GM18519 (cell line): ENCODE measurements around the gene CALY.
A peak's percentile ranks its signal among the peaks of the same experiment; 100 is the strongest.

Experiments used
- ATAC-seq: cut with Tn5 transposase; IDR thresholded peaks from one replicate; pipeline ENCODE4 v1.9.1; 2021; ENCODE audit warnings: mild to moderate bottlenecking, moderate library complexity; ENCODE audit not compliant: unreplicated experiment, low FRiP score

Gene CALY

DNA sequence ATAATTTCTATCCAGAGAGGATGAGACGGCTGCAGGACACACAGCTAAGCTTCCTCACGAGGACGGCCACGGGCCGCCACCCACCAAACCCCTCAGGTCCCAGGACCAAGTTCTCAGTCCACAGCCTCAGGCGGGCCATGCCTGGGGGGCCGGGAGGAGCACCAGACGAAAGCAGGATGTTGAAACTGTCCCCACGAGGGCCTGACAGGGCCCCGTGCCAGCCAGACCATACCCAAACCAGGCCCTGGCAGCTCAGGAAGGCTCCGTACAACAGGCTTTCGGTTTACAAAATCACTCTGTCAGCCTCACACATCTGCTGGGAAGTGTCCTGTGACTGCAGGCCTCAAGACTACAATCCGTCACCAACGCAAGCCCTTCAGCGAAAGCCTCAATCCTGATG is 42.5 kb downstream of the CALY start:
- no peak for ATAC-seq

DNA sequence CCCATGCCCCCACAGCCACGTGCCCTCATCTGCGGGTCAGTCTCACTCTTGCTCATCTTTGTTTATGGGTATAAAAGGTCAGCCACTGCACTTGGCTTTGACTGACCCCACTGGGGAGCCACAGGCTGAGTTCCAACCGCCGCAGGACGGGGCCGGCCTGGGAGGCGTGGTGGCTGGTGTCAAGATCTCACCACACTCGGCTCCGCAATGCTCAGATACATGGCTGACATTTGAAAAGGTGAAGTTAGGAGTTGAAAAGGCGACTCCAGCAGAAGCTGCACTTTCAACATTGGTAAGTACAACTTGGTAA is 42.9 kb downstream of the CALY start:
- ATAC-seq, result no peak

DNA sequence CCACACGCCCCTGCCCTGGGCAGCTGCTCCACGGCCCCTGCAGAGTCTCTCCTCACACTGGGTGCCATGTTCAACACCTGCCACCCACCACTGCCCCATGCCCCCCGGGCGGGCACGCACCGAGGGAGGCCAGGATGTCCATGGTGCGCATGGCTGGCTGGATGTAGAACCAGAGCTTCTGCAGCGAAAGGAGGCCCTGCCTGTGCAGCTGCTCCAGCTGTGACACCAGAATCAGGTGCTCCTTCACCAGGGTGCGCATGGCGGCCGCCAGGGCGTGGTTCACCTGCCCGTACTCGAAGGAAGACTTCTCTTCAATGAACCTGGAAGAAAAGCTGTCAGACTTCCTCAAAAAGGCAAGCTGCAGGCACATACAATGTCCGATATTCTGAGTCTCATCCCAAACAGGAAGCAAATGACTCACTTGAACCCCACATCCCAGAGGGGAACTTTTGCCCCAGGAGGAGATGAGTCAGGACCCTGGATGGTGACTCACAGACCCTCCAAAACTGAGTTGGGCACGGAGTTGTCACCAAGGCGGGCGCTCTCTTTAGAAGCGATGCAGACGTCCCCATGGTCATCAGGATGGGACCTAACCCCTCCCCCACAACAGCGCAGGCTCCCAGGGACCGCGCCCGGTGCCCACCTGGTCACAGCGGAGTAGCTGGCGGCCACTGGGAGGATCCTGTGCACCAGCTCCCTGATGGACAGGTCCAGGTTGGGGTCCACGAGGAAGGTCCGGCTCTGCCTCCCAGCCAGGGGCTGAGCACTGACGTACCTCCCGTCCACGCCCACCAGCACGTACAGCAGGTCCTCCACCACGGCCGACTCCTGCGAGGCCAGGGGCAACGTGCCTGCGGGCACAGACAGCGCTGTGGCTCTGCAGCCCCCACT is 43.5 kb downstream of the CALY start:
- ATAC-seq, result no peak

DNA sequence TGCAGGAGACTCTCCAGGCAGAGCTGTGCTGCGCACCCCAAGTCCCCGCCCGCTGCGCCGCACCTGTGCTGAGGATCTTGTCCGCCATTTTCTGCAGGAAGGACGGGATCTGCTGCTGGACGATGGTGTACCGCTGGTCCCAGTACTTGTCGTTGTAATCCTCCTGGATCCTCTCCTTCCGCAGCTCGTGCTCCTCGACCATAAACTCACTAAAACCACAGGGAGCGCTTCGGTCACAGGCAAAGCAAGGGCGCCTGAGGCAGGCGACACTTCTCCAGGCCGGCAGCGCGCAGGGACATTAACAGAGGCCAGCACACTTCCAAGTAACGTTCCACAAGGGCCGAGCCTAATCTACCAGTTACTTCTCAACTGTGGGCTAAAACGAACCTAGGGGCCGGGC is 46.9 kb downstream of the CALY start:
- no peak for ATAC-seq

DNA sequence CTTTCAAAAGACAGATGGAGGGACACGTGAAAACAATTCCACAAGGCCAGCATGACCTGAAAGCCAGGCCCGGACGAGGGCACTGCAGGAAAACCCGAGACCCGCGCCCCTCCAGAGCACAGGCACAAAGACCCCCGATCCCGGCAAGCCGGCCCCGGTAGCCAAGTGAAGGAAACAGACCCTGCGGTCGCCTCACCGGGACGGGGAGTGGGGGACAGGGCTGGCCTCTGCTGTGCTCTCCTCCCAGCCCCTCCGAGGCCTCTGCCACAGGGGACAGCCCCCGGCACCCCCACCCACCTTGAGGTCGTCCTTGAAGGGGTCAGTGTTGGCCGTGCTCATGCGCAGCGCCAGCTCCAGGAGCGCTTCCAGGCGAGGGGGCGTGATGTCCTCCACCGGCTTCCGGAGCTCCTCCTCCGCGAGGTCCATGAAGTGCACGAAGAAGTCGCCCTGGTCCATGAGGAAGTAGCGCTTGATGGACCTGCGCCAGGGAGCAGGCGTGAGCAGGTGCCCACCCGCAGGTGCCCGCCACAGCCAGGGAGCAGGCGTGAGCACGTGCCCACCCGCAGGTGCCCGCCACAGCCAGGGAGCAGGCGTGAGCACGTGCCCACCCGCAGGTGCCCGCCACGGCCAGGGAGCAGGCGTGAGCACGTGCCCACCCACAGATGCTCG is 48.7 kb downstream of the CALY start:
- ATAC-seq, result no peak

DNA sequence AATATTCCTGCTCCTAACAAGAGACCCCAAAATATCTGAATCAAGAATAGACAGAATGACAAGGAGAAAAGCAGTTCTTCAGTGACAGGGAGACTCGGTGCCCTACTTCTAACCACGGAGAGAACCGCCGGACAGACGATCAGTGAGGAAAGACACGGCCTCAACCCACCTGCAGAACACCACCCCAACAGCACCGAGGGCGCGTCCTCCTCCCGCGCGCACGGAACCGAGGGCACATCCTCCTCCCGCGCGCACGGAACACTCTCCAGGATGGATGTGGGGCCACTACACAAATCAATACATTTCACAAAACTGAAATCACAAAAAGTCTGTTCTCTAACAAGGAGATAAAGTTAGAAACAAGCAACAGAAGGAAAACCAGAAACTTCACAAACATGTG is 50.3 kb downstream of the CALY start:
- ATAC-seq, result no peak

DNA sequence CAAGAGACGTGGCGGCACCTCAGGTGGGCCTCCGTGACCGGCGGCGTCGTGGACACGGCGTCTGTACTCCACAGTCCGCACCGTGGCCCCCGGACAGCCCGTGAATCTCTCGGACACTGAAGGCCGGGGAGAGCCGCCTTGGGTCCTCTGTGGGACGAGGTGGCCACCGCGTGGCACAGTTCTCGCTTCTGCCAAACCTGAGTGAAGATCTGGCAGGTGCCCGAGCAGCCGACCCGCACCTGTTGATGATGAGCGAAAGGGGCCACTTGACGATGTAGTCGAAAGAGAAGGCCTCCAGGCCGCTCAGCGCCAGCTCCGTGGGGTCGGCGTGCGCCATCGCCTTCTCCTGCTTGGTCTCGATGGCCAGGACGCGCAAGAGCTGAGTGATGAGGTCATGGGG is 51.5 kb downstream of the CALY start:
- ATAC-seq, result no peak

DNA sequence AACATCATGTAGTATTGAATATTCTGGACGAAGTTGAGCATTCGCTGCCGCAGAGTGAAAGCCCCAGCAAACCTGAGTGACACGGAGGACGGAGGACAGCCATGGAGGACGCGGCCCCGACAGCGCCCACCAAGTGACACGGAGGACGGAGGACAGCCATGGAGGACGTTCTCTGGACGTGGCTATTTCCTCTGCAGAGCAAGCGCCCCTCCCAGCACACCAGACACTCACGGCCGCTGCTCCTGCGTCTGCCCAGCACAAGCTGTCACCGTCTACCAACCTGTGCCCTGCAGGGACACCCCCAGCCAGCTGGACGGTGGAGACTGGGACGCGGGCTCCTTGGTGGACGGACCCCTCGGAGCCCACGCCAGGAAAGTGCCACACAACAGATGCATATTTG is 52.8 kb downstream of the CALY start:
- no peak for ATAC-seq

DNA sequence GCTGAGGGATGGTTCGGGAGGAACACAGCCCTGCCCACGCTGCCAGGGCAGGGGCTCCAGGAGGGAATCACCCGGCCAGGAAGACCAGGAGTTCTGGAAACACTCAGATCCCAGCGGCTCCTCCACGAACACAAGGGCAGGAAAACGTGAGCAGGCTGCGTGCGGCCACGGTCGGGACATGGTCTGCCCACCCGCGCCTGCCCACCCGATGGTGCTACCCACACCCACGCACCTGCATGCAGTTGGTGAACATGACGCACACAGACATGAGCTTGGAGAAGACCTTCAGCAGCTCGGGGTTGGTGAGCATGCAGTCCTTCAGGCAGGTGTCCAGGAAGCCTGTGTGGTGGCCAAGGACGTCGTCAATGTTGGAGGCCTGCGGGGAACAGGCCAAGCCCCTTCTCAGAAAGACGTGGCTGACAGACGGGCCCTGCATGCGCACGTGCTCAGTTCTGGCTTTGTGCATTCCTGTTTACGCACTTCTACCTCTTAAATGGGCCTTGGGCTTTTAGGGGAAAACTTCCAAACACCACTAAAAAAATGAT is 53.8 kb downstream of the CALY start:
- ATAC-seq, result no peak

DNA sequence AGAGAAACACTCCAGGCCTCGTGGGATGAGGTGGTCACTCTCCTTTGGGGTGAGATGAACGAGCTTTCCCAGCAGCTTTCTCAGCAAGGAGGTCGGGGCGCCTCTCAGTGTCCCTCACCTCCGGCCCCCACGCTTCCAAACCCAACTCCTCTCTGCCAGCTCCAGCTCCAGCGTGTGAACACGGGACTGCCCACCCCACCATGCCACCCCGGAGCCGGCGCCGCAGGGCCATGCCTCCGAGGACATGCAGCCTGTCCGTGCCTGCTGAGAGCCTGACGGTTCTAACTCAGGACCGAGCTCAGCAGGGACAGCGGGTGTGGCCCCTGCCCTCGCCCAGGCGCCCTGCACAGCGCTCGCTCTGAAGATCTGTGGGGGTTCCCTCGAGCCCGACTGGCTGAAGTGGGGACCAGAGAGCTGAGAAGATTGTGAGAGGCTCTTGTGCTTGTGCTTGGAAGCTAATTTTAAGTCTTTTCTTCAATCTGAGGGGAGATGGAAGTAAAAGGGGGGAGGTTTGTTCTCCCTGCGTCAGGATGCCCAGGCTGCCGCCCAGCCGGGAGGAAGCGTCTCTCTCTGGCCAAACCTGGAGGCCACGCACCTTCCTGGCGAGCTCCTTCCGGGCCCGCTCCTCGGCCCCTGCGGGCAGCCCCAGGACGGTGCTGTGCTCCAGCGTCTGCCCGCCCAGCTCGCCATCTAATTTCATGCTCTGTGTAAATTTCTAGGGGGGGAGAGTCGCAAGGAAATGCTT is 54.9 kb downstream of the CALY start:
- no peak for ATAC-seq

DNA sequence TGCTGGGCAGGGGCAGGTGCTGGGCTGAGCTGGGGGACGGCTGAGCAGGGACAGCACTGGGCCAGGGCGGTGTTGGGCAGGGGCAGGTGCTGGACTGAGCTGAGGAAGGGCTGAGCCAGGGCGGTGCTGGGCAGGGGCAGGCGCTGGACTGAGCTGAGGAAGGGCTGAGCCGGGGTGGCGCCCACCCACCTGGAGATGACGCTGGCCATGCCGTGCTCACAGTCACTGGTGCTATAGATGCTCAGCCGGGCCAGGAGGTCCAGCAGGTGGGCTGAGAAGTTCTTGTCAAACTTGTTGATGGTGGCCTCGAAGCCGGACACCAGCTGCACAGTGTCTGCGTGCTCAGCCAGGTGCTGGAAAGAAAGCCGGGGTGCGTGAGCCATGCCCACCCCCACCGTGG is 55.6 kb downstream of the CALY start:
- ATAC-seq, result no peak

DNA sequence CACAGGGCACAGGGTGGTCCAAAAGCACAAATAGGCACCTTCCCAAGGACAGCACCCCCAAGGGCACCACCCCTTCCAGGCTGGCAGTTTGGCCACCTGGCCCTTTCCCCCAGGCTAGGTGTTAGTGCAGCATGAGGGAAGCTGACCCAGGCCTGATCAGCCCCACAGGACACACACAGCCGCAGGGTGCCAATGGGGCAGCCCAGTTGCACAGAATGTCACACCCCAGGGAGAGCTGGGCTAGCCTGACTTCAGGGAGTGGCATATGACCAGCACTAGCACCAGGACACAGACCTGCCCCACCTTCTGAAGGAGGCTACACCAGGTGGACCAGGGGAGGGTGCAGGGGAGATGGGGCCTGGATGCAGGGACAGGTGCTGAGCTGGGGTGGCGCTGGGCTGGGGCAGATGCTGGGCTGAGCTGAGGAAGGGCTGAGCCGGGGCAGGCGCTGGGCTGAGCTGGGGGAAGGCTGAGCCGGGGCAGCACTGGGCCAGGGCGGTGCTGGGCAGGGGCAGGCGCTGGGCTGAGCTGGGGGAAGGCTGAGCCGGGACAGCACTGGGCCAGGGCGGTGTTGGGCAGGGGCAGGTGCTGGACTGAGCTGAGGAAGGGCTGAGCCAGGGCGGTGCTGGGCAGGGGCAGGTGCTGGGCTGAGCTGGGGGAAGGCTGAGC is 56.2 kb downstream of the CALY start:
- no peak for ATAC-seq

DNA sequence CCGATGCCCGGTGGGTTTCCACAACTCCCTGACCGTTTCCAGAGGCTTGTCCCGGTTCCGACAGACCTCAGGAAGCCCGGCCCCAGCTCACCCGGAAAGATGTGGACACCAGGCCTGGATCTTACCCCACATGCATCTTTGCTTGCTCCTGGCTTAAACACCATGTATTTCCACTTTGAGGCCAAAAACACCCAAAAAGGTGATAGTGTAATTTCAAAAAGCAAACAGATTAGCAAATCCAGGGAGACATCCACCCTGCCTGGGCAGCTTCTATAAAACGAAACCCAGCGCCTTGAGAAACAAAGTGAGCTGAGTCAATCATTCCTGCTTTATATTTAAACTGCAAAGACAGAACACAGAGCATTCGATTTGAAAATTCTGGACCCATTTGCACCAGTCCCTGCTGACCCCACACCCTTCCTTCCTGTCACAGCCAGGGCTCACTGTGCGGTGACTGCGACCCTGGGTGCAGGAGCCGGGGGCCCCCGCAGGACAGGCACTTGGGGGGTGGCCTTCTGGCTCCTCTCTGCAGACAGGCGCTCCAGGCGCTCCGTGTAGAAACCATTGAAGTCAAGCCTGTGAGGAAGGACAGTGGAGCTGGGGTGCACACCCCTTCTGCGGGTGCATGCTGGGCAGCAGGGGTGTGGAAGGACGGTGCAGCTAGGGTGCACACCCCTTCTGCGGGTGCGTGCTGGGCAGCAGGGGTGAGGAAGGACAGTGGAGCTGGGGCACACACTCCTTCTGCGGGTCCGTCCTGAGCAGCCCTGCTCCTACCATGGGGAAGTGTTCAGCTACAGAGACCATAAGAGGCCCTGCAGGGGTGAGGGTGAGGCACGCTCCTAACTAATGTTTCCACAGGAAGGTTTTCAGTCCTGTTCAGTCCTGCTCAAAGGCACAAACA is 57.1 kb downstream of the CALY start:
- no peak for ATAC-seq

DNA sequence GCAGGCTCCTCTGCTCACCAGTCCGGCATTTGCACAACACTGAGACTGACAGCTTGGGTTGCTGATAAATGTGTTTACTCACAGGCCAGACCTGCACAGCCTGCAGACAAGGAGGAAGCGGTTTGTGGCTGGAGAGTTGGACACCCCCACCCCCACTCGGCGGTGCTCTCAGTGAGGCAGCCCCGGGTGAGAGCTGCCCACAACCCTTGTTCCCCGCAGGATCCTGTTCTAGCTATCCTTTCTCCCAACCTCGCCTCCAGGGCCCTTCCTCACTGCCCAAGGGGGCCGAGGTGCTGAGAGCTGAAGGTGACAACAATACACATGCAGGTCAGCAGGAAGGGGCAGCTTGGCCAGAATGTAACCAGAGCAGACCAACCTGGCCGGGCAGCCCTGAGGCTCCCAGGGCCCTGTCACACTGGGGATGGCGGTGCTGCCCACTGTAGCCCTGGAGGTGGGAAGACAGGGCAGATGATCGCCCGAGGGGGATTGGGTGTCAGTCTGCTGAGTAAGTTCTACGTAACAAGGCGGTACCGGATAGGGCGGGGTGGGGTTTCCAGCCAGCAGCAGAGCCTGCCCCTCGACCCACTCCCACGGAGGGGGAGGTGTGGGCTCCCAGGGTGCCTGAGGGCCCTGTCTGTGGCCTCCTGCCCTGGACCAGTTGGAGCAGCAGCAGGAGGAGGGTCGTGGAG is 58.0 kb downstream of the CALY start:
- no peak for ATAC-seq

DNA sequence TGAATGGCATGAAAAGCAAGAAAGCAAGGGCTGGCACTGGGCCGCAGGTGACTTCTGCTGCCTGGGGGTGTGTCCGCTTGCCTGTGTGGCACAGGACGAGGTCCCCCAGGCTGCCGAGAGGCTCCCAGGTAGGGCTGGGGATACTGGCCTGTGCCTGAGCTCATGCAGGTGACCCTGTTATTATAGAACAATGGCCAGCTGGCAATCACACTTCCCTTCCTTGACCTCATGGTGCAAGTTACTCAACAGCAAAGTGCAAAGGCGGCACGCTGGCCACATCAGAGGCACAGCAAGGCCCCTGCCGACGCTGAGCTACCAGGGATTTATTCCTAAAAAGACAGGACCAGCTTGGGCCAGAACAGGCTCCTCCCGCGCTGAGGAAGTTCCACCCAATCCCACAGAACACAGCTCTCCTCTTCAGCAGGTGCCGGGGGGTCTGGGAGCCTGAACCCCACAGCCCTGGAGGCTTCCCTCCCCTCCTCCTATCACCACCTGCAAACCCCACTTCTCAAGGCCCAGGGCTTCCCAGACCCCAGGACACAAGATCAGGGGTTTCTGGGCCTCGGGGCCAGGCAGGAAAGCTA is 58.6 kb downstream of the CALY start:
- ATAC-seq, result no peak

DNA sequence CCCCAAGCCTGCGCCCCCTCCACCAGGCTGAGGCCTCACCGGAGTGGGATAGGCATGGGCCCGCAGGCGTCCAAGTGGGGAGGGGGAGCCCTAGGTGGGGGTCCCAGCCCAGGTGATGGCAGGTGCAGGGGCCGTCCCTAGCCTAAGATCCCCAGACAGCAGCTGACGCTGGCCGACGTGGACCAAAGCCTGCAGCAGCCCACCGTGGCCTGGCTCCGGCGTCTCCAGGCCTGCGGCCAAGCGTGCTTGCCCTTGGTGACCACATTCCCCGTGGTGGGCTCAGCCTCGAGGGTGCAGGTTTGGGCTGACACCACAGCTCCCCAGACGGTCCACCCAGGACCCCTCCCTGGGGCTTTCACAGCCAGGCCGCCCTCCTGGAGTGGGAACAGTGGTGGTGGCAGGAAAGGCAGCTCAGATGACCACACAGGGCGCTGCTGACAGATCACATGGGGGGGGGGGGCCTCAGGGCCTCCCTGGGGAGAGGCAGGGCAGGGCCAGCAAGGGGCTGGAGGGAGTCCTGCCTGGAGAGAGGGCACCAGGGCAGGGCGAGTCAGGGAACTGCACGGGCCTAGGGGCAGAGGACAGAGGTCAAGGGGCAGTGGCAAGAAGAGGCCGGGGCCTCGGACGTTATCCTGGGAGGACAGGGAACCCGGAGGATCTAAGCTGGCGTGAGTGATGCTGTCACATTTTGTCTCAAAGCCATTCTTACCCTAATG is 59.3 kb downstream of the CALY start:
- ATAC-seq, result no peak

DNA sequence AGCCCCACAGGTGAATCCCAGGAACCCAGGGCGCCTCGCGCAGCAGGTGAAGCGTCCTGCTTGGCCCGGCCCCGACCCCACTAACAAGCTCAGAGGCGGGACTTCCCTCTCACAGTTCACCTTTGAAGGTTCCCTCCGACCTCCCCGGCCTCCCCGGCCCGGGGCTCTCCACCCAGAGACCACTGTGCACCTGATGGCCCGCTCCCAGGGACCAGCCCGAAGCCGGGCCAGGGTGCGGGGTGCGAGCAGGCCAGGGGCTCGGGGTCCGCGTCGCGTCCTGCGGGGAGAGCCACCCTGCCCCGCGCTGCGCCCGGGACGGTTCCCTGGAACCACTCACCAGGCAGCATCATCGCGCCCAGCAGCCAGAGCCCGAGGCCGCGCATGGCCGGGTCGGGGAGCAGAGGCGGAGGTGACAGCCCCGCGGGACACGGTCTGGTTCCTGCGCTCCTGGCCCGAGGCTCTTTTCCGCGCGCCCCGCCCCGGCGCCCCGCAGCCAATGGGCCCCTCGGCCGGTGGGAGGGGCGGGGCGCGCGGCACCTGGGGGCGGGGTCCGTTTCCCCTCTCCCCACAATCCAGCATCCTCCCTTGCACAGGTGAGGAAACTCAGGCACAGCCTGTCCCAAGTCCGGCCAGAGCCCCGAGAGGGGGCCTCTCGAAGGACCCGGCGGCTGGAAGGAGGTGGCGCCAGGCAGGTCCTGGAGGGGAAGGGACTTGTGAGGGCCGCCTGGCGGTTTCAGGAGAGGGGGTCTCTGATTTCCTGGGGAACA is 60.1 kb downstream of the CALY start, which contains the start of gene ADAM8:
TSS of gene ADAM8 (minus strand) at position 434 of the 767 bp plus-strand sequence. CDS start at position 383, 51 bp downstream.
- ATAC-seq, result peak; percentile 34
